CD4-positive, alpha-beta T cell treated with Interleukin-1 beta for 1 hour (primary cell): ENCODE data around the gene LTBP2.

Experiments used
- DNase-seq, 2 donors: peaks; one replicate each; pipeline ENCODE4 v3.0.0-alpha.2; 2020 to 2022

Gene LTBP2

DNA sequence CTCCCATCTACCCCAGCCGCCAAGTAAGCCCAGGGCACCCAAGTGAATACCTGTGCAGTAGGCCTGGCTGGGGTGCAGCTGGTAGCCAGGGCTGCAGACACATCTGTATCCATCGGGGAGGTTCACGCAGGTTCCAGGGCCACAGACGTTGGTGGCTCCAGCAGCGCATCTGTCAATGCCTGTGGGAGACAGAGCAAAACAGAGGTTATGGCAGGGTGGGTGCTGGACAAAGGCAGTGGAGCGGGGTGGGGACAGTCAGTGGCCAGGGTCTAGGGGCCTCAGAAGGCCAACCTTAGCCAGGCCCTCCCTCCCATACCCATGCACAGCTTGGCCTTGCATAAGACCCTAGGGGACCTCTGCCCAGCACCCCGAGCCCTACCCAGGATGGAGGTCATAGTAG is 89.3 kb downstream of the LTBP2 start:
- DNase-seq, result no peak

DNA sequence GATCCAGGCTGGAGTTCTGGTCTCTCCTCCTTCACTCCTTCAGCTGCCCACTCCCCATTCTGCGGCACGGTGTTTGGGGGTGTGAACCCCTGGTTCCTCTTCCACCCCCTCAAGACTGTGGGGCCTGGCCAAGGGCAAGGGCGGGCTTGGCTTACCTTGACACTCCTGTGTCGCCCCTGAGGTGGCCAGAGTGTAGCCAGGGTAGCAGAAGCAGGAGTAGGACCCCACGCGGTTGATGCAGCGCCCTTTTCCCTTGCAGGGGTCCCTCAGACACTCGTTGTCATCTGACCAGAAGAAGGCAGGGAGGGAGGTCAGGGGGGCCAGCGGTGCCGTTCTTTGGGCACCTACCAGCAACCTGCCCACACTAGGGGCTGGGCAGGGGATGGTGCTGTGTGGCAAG is 90.3 kb downstream of the LTBP2 start:
- DNase-seq, result no peak

DNA sequence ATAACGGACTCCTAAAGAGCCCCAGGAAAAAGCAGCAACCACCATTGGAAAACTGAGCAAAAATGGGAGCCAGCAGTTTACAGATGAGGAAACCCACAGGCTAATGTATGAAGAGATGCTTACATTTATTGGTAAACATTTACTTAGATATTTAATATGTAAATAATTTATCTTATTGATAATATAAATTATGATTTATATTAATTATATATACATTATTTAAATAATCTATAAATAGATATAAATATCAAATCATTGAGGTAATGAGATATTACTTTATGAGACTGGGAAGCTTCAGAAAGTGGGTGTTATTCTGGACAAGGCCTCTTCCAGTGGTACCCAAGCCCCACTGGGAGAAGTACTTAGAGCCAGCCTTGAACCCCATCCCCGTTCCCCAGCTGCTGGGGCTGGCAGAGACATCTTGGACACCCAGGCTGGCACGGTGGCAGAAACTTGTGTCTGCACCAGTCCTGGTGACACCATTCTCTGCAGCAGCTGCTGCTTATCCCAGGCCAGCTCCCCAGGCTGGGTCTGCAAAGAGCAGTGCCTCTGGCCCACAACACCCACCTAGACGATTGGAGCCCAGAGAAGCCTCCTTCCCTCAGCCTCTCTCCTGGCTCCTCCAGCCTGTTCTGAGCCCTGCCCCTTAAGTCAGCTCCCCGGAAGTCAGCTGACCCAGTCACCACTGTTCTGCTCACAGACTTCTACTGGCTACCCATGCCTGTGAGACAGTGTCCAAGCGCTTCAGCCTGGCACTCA is 92.5 kb downstream of the LTBP2 start:
- no peak for DNase-seq

DNA sequence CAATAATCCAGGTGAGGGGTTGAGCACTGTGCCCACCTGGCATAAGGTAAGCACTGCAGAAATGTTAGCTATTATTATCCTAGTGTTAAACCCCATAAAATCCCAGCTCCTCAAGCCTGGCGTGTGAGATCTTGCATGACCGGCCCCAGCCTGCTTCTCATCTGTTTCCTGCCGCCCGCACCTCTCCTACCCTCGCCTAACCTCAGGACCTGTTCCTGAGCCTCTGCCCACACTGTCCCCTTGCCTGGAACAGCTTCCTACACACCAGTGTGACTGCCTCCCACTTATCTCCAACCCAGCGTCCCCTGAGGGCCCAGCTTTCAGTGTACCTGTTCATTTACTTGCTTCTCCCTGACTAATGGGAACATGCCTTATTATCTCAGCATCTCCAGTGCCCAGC is 93.8 kb downstream of the LTBP2 start:
- no peak for DNase-seq

DNA sequence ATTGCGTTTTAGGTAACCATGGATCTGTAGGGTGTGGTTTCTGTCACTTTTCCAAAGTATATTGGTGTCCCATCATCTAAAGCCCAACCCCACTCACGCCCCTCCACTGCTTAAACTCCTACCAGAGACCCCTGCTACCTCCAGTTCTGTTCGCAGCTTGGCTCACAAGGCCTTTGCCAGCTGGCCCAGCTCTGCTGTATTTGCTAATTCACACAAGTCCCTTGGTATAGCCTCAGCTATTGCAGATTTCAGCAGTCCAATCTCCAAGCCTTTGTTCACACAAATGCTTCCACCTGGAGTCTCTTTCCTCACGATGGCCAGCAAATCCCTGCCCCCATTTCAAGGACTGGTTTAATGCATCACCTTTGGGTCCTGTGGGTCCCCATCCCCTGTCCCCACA is 94.3 kb downstream of the LTBP2 start:
- no peak for DNase-seq

DNA sequence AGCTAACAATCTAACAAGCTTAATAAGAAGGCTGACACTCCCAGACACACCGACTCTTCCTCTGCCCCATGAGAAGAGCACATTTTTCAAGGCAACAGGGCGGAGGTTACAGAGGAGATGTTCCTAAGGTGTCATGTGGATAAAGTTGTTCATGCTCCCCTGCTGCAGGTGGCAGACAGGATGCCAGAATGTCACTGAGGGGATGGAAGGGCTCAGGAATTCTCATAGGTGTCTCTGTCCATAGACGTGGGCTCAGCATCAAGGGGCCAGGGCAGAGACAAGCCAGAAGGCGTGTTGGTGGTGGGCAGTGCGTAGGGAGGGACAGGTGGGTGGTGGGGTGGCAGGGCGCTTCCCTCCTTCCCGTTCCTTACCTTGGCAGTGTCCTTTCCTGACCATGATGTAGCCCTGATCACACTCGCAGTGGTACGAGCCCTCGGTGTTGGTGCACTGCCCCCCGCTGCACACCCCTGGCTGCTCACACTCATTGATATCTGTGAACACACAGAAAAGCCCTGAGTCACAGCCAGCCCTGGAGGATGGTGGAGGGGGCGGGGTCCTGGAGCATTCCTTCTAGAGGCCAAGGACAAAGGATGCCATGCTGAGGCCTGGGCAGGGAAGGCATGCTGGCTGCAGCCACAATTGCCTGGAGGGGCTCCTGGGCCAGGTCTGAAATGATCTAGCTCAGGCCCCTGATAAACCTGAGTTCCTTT is 95.4 kb downstream of the LTBP2 start:
- DNase-seq, result no peak

DNA sequence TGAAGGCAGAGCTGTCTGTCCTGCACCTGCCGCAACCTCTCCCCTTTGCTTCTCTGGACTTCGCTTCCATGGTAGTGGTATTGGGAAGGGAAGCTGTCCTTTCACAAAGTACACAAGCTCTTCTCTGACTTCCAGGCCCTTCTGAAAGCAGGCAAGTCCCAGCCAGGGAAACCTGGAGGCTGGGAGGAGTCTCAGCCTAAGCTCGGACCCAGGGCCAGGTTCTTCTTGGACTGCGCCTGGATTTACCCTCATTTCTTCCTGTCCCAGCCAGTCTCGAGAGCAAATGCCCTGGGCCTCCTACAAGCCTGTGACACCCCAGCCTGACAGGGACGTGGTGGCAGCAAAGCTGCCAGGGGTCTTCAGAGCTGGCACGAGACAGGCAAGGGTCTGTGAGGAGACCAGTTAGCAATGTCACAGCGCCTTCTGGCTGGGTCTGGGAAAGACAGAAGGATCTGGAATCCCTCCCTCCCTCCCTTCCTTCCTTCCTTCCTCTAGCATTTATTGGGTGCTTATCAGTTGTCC is 96.1 kb downstream of the LTBP2 start:
- no peak for DNase-seq

DNA sequence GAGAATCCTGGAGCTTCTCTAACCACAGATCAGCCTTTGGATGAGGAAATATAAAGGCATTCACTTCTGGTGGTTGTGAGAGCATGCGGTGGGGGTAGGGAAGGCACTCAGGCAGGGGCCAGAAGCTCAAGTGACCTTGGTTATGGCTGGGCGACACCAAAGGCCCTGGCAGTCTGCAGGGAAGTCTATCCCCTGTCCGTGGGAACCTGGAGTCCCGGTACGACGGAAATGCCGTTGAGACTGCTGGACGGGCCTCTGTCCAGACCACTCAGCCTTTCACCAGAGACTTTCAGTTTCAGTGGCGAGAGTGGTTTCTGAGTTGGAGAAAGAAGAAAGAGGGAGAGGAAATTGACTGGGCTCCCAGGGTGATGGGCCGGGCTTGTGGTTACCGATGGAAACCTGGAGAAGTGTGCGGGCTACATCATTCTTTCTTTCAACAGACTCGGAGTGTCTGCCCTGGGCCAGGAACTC is 97.5 kb downstream of the LTBP2 start:
- no peak for DNase-seq

DNA sequence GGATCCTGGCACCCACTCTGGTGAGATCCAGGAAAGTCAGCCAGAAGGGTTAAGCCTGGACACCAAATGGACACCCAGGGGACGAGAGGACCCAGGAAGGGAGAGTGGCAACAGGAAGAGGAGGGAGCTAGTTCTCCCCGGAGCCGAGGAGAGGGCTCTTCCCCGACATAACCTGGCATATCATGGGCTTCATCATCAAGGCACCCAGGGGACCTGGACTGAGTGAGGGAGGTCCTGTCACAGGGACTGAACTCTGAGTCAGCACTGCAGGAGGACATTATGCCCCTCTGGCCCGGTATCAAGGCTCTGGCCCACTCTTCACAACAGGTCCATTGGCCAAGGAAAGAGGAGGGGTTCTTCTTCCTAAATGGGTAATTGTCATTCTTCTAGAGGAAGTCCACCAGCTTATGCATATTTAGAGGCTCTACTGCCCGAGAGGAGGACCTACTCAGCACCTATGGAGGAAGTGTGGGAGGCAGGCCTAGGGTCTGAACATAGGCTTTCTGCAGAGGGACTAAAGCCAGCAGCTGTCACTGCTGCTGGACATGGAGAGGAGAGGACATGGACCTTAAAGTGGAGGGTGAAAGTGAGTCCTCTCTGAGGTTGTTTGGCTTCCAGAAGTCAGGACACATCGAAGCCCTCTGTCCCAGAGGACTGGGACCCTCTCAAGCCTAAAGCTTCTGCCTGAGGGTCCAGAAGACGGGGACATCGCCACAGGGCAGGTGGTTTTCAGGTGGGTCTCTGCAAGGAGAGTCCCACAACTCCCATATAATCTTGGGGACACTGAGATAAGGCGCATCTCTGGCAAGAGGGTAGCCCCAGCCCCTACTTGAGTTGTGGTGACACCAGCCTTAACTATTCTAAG is 99.8 kb downstream of the LTBP2 start:
- no peak for DNase-seq

DNA sequence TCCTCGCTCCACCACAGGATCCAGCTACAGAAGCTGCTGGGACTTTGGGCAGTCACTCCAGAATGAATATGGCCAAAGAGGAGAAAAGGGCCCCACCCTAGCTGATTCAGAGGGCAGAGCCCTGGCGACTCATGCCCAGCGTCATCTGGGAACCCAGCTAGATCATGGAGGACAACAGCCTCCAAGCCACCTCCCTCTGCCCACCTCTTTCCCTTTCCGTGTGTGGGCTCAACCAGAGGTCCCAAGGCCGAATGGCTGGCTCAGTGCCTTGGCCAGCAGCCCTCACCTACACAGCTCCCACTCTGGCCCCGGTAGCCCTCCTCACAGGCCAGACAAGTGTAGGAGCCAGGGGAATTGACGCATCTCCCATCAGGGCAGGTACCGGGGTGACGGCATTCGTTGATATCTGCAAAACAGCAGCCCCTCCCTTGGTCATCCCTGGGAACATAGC is 101.1 kb downstream of the LTBP2 start:
- DNase-seq, result no peak

DNA sequence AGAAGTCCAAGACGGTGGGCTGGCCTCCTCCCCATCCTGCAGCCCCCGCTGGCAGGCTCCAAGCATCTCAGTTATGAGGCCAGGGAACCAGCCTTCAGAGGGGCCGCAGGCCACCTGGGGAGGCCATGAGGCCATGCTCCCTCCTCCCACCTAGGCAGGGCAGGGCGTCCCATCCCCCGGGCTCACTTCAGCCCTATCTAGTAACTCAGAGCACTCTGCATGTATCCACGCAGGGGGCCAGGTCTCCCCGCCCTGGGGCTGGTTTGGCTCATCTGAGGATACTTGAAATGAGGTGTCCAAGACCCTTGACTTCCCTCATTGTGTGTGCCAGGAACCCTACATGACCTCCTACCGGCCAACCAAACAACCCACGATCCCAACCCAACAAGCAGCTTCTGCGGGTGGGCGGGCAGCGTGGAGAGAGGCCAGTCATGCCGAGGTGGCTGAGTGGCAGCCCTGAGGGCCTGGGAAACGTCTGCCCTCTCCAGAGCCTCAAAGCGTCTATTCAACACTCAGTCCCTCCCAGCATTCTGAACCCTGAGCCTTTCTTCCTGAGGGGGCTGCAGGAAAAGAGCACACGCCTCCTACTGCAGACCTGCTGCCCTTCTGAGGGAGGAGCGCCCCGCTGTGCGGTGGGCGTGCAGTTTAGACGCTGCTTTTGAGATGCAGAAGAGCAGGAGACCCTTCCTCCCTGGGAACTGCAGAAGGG is 101.7 kb downstream of the LTBP2 start:
- DNase-seq, result no peak

DNA sequence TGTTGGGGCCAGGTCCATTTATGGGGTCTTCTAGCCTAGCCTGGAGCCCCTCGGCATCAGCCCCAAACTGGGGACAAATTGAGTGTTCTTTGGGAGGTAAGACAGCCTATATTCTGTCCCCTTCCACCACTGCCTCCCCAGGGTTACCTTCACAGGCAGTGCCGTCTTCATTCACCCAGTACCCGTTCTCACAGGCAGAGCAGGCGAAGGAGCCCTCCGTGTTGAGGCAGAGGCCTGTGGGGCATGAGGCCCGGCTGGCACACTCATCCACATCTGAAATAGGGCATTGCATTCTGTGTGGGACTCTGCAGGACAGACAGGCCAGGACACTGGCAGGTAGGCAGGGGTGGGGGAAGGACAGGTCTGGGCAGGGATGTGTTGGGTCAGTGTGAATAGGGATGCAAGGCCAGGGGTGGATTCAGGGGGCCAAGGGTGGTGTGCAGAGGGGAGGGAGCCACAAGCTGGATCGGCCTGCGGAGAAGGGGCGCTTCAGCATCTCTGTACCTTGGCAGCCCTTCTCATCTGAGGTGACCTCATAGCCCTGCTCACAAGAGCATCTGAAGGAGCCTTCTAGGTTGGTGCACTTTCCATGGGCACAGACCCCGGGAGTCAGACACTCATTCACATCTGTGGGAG is 102.3 kb downstream of the LTBP2 start:
- DNase-seq, result no peak

DNA sequence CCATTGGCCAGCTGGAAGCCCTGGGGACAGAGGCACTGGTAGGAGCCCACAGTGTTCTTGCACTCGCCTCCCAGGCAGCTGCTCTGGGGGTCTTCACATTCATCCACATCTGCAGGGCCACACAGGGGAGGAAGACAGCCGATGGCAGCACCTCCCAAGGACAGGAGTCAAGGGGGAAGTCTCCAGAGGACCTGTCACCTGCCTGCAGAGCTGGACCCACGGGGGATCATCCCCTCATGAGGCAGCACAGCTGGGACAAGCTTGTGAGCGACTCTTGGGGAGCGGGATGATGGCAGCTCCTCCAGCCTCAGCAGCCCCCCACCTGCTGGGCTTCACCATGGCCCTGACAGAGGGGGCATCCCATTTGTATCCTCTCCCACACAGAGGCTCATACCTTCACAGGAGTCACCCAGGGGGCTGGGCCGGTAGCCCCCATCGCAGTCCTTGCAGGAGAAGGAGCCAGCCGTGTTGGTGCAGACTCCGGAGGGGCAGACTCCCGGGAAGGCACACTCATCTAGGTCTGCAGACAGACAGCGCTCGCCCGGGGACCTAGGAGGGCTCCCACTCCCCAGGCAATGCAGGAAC is 103.1 kb downstream of the LTBP2 start:
- no peak for DNase-seq

DNA sequence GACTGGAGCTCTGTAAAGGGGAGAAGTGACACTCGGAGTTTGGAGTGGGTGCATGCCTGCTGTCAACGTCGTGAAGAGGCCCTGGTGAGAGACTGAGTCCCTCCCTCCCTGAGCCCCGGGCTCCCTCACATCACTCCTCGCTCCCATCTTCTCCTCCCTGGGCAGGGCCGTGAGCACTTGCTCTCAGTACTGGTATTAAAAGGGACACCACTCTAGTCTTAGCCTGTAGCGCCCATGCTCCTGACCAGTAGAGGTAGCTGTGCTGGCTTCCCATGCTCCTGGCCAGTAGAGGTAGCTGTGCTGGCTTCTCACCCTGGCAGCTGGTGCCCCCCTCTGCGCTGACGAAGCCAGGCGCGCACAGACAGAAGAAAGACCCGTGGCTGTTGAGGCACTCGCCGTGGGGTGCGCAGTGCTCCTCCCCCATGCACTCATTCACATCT is 103.7 kb downstream of the LTBP2 start:
- no peak for DNase-seq

DNA sequence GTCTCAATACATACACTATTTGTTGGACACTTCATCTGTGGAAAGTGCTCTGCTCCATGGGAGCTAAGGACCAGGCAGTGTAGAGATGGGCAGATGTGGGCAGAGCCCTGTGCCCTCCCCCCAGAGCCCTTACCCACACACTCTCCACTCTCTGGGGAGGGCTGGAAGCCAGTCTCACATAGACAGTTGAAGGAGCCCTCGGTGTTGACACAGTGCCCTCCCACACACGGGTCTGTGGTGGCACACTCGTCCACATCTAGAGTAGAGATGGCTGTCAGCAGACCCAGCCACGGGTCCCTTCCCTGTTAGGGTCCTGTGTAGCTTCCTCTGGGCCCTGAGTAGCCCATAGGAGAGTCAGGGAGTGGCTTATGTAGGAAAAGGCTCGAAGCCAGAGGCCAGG is 104.2 kb downstream of the LTBP2 start:
- DNase-seq, result no peak

DNA sequence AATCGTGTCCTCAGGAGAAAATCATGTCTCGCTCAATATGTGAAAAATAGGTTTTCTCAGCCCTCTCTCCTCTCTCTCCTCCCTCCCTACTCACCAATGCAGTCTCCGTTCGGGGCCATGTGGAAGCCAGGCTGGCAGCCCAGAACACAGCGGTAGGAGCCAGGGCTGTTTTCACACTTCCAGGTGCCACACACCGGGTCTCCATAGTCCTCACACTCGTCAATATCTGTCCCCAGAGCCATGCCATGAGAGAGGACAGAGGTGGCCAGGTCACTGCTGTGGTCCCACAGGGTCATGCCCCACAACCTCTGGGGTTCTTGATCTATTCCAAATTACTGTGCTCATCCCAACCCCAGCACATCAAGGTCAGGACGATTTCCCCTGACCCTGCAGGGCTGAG is 105.0 kb downstream of the LTBP2 start:
- no peak for DNase-seq

DNA sequence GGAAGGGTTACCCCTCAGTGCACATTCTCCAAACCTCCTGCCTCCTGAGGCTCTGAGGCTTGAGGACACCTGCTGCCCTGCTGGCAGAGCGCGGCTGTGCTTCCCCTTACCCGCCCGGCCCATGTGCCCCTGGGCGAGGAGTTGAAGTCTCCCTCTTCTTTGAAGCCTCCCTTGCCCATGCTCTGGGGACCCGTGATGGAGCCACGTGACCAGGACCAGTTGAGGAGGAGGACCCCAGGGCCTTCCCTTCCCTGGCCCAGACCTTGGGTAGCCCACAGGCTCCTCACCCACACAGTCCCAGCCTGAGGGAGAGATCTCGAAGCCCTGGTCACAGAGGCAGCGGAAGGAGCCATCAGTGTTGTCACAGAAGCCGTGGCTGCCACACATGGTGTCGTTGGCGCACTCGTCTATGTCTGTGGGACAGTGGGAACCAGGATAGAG is 105.6 kb downstream of the LTBP2 start:
- no peak for DNase-seq

DNA sequence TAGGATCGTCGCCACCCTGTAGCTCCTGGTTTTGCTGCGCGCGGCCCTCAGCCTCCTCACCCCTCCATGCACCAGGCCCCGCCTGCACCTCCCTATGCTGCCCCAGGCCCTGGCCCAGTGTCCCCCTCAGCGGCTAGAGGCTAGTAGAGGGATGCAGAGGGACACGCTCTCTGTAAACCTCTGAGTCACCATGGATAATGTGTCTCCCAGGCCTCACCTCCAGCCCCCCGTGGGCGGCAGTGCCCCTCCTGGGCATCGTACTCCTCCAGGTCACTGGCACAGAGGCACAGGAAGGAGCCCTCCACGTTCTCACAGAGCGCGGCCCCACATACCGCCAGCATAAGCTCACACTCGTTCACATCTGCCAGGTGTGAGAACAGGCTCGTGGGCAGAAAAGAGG is 106.2 kb downstream of the LTBP2 start:
- DNase-seq, result no peak

DNA sequence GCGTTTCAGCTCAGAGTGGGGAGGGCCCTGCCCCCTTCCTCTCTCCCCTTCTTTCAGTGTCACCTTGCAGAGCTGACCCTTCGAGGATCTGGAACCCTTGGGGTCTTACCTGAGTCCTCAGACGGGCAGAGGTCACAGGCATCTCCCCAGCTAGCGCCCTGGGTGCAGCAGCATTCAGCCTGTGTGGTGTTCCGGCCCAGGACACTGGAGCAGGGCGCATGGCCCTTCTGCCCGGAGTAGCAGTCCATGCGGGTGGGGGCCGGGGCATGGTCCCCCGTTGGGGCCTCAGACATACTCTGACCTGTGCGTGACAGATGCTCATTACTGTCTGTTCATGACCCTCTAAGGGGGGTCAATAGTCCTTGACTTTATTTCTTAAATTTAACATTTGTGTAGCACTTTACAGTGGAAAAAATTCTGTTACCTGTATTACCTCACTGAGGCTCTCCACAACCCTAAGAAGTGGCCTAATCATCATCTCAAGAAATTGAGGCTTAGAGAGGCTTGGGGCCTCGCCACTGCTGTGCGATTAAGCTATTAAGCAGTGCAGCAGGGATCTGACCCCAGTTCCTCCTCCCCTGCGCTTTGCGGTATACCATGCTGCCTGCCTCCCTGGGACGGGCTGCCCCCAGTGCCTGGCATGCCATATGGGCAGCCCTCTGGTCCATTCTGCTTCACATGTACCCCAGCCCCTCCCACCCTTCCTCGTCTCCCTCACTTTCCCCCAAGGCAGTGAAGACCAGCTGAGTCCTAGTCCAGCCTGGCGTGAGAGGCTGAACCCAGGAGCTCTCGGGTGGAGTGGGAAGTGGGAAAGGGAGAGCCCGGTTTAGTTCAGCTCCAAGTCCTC is 106.9 kb downstream of the LTBP2 start:
- DNase-seq, result no peak

DNA sequence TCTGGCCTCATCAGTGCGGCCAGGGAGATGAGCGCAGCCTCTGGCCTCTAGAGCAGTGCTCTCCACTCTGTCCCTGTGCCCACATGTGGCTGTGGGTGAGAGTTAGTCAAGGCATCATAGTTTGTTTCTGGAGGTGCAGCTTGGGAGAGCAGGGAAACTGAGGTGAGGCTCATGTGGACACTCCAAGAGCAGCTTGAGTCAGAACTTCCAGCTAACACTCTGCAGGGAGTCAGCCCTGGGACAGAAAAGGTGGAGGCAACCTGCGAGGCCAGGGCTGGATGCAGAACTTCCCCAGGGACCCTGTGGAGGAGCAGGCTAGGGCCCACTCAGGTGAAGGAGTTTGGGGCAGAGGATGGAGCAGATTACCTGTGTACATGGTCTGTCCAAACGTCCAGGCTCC is 107.6 kb downstream of the LTBP2 start:
- DNase-seq, result no peak

DNA sequence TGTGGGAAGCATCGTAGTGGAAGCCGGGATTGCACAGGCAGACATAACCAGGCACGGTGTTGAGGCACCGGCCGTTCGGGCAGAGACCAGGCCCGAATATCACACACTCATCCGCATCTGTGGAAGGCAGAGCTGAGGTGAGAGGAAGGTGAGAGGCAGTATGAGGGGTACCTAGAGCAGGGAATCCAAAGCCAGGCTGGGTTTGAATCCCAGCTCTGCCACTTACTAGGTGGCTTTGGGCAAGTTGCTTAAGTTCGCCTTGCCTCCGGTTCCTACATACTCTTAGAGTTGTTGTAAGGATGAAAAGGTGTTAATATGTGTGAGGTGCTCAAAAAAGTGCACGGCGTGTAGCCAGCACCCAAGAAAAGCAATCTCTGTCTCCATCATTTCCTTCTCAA is 108.1 kb downstream of the LTBP2 start:
- DNase-seq, result no peak
